ENCODE measurements around the gene MYBPC3.

The MYBPC3 gene

DNA sequence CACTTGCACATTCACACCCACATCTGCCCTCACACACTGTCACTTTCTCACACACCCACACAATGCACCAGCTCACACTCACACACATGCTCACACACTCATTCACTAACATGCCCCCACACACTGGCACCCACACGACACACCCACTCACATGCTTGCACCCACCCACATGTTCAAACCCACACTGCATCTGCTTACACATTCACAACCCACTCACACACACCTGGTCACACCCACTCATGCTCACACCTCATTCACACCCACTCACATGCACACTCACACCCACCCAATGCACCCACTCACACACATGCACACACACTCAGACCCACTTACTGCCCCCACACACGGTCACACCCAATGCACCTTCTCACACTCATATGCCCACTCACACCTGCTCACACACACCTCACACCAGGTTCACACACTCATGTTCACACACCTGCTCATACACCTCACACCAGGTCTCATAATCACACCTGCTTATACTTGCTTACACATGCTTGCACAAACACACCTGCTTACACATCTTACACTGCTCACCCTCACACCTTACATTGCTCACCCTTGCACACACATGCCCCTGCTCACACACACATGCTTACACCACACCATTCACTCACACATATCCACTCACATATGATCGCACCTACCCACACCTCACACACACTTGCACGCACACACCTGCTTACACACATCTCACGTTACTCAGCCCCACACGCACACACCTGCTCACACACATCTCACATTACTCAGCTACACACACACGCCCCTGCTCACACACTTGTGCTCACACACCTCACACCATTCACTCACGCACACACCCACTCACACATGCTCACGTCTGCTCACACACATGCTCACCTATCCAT, 3.9 kb upstream of the MYBPC3 start:
- DNase-seq: no peak

DNA sequence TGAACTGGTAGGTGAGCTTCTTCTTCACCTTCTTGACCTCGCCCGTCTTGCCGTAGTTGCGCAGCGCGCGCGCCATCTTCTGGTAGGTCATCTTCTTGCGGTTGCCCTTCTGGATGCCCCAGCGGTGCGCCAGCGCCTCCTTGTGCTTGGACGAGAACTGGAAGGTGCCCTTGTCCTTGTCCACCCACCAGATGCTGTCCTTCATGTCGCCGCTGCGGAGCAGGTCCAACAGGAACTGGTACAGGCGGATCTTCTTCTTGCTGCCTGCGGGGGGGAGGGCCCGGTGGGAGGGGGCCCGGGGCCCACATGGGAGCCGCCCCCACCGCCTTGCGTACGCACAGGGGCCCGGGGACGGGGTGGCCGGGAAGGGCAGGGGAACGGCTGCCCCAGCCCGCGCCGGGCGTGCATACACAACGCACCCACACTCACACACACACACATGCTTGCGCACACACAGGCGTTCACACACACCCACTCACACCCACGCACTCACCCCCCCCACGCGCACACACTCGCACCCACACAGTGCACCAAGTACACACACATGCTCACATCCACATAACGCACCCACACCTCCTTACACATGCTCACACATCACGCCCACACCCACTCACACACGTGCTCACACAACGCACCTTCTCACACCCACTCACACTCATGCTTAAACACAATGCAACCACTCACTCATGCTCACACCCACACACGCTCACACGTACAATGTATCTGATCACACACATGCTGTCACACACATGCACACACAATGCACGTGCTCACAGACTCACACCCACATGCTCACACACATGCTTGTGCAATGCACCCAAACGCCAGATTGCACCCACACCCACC, 3.0 kb upstream of the MYBPC3 start:
- peak; percentile 79 for DNase-seq

DNA sequence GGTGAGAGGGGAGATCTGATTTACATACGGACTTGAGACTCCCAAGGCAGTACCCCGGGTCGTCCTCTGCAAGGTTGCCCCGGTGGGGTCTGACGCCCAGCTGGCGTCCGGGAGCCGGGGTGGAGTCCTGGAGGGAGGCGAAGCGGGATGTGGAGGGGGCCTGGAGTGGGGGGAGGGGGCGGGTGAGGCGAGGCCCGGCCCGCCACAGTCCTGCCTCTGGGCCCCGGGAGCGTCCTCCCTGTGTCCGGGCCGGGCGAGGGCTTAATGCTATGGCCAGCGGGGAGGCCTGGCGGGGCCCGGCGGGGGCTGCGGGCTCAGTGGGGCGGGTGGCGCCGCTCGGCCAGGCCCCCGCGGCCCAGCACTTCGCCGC, 2.4 kb upstream of the MYBPC3 start:
- no peak for DNase-seq

DNA sequence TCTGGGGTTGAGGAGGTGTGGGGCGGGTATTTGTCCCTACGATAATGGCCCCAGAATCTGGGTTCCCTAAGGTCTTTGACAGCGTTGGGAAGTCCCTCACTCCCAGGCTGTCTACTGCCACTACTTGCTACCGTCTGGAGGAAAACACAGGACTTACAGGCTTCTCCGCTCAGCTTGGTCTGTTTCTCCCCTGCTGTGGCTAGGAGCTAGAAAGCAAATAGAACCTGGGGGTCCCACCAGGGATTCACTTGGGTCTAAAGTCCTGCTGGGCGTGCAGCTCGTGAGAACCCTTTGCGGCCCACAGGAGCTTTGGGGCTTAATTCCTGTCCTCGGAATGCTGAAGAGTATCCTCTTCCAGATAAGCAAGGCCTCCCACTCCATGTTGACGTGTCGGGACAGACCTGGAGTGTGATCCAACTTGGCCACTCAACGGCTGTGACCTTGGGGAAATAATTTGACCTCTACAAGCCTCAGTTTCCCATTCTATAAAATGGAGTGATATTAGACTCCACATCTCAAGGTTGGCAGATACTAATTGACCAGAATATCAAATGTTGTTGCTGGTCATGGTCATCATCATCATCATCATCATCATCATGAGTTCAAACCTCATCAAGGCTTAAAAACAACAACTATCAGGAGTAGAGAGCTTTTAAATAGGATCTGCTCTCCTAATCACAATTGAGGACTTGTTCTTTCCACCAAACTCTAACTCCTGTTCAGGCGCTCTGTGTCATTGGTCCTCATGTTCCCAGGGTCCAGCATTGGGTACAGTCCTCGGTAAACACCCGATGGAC, 1.7 kb upstream of the MYBPC3 start:
- DNase-seq: no peak

DNA sequence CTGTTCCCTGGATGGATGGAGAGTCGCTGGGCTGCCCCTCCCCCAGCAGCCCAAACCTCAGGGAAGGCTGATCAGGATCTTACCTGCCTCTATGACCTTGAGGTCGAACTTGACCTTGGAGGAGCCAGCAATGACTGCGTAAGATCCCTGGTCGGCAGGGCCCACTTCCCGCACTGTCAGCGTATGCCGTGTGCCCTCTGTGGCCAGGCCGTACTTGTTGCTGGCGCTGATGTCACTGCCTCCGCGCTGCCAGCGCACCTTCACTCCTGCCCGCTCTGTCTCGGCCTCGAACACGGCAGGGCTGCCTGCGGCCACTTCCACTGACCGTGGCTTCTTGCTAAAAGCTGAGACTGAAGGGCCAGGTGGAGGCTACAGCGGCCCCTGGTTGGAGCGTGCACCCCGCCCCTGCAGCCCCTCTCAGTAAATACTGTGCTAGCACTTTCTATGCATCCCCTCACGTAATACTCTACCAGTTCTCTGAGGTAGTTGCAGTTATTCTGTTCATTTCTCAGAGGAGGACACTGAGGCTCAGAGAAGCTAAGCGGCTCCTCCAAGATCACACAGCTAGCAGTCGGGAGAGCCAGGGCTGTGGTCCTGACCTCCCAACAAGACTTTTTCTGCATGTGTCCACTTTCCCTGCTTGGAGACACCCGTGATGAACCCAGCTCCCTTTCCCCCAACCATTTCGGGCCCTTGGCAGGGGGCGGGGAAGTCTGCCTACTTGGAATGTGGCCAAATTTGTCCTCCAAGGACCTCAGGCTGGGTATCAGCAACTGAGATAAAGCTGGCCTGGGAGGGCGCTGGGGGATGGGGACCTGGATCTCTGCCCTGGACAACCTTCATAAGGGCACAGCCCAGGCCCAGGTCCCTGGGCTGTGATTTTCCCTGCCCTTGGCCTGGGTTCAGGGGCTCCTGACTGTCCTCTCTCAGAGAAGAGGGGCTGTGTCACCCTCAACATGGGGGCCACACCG, 1.1 kb downstream of the MYBPC3 start:
- no peak for DNase-seq

DNA sequence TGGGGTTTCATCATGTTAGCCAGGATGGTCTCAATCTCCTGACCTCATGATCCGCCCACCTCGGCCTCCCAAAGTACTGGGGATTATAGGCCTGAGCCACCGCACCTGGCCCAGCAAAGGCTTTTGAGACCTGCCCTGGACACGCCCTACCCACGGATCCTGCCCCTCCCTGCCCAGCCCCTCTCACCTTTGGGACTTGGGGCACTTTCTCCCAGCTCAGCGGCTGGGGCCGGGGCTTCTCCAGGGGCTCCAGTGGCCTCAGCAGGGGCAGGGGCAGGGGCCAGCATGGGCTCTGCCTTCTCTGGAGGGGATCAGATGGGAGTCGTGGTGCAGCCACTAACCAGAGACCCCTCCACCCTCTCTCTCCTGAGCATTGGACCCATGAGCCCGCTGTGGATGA, 2.2 kb downstream of the MYBPC3 start:
- DNase-seq: no peak

DNA sequence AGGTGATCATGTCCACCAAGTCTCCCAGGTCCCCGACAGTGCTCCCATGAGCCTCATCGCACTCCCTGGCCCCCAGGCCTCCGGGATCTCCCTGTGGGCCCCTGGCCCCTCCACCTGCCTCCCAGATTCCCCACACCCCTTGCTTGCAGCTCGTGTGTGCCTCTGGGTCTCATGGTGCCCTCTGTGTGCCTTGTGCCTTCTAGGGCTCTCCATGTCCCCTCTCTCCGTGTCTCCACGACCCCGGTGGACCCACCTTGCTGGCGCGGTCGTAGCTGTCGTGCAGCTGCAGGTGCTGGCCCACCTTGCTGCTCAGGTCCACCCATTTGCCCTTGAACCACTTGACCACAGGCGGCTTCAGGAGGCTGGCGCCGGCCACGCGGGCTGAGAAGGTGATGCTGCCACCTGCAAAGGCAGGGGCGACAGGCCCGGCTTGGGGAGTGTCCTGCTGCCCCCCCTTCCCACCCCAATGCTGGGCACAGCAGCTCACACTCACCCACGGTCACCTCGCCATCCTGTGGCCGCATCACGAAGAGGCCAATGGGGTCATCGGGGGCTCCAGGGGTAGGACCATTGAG, 2.9 kb downstream of the MYBPC3 start:
- no peak for DNase-seq

DNA sequence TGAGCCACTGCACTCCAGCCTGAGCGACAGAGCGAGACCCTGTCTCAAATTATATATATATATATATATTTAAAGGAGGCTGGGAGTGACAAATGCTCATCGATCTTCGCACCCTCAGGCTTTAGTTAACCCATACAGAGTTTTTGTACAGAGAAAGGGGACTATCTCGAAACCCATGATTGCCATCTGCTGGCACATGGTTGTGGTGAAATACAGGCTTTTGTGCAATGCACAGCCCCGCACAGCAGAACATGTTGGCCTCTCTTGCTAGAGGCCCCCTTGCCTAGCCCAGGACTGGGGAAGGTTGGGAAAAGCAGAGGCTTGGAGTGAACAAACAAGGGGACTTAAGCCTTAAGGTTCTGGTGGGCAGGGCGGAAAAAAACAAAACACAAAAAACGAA, 3.6 kb downstream of the MYBPC3 start:
- no peak for DNase-seq

DNA sequence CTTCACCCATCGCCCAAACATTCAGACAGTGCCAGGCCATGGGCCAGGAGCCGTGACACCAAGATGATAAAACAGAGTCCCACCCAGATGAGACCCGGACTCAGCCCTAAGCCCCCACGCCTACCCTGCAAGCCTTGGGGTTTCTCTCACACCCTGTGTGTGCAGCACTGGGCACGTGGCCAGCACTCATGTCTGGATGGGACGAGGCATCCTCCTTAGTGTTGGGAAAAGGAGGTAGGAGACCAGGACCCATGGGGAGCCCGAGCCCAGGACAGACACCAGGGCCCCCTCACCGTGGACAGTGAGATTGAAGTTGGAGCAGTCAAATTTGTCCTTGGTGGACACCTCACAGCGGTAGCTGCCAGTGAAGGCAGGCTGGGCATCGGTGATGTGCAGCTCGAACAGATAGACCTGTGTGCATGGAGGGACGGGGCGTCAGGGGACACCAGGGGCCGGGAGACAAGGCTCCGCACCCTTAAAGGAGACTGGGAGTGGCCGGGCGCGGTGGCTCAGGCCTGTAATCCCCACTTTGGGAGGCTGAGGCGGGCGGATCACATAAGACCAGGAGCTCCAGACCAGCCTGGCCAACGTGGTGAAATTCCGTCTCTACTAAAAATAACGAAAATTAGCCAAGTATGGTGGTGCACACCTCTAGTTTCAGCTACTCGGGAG, 4.2 kb downstream of the MYBPC3 start:
- DNase-seq: no peak

DNA sequence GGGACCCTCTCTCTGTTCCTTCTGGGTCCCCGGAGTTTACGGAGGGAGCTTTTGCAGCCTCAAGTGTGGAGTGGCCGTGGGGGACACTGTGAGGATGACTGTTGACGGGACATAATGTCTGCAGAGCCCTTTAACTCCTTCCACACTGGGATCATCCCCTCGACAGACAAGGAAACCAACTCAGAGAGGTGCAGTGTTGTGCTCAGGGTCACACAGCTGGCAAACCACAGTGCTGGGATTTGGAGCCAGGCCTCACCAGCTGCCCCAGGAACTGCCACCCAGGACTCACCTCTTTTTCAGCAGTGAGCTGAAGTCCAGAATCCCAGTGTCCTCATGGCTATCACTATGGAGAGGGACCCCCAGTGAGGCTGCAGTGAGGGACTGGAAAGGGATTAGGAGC, 5.4 kb downstream of the MYBPC3 start:
- no peak for DNase-seq

DNA sequence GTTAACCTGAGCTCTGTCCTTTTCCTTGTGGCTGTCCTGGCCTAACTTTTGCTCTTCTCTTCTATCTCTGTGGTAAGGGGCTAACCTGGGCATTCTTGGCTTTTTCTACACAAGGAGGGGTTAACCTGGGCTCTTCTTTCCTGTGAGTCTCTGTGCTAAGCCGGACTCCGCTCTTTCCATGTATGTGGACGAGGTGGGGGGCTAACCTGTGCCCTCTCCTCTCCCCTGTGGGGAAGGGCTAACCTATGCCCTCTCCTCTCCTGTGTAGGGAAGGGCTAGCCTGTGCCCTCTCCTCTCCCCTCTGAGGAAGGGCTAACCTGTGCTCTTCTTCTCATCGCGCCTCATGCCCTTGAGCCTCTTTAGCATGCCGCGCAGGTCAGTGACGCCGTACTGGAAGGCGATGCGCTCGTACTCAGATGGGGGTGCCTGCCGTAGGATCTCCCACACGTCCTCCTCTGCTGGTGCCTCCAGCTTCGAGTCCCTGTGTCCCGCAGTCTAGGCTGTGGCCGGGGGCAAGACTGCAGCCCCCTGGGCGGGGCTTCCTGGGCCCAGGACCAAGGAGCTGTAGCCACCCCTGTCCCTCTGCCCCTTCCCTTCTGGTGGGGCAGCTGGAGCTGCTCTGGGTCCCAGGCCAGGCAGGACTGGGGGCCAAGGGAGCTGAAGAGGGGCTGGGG, 6.5 kb downstream of the MYBPC3 start:
- DNase-seq: no peak

DNA sequence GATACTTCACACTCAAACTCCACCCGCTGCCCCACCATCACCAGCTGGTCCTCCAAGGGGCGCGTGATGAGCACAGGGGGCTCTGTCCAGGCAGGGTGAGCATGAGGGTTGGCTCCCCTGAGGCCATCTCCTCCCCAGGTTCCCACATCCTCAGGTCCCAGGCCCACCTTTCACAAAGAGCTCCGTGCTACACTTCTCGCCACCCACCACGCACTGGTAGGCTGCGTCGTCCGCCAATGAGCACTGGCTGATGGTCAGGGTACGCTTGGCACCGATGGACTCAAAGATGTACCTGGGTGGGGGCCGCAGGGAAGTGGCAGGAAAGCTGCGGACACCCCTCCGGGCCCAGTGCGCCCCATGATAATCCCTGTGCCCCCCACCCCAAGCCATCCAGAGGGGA, 9.6 kb downstream of the MYBPC3 start:
- no peak for DNase-seq

DNA sequence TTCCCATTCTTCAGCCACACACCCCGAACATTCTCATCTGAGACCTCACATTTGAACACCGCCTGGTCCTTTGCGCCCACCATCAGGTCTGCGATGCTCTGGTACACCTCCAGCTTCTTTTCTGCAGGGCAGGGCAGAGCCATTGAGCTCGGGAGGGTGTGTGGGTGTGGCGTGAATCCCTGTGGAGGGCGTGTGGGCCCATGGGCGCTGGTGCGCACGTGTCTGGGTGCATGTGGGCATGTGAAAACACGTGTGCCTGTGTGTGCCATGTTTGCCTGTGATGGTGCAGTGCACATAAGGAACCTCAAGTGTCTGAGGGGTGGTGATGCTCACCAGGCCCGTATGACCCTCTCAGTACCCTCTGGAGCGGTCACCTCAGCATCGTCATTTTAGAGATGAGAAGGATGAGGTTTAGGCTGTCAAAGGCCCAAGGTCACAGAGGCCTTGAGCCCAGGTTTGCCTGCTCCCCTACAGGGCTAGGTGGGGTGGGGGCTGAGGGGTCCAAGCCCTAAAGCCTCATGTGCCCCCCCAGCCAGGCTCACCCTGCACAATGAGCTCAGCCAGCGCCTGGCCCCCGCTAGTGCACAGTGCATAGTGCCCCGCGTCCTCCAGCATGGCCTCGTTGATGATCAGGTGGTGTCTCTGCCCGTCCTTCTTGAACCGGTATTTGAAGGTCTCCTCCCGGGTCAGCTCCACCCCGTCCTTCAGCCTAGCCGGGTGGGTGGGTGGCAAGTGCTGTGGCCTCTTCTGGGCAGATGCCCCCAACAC, 10.3 kb downstream of the MYBPC3 start:
- no peak for DNase-seq

DNA sequence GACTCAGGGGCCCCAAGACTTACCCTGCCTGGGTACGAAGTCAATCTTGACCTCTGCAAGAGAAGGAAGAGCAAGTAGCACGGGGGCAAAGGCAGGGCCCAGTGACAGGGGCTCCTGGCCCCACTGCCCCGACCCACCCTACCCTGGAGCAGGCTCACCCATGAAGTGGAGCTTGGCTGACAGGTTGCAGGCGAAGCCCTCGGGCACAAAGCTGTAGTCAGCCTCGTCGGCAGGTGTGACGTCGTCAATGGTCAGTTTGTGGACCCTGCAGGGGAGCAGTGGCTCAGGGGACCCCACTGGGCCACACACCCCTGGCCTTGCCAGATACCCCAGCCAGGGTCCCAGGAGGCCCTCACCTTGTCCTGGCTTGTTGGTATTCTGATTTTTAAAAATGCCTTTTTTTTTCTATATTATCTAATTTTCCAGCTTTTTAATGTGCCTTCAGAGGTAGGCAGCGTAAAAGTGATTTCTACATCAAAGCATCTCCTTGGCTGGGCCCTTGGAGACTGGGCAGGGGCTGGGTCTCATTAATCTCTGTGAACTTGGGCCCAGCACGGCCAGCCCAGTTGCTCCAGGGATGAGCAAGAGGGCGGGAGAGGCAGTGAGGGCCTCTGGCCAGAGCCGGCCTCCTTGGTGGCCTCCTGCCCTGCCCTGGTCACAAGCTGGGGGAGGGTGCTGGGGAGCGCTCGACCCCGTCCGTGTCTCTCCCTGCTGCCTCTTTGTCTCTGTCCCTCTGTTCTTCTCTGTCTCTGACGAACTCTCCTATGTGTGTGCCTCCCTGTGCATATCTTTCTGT, 11.3 kb downstream of the MYBPC3 start:
- DNase-seq: no peak

DNA sequence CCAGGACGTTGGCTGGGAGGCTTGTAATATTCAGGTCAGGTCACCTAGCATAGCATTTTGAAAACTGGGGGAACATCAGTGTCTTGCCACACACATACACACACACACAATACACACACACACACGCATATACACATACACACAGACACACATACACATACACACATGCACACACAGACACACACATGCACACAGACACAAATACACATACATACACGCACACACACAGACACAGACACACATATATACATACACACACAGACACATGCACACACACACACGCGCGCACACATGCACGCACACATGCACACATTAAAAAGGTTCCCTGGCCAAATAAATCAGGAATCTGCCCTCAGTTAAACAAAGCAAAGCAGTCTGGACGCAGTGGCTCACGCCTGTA, 12.5 kb downstream of the MYBPC3 start:
- DNase-seq: no peak

DNA sequence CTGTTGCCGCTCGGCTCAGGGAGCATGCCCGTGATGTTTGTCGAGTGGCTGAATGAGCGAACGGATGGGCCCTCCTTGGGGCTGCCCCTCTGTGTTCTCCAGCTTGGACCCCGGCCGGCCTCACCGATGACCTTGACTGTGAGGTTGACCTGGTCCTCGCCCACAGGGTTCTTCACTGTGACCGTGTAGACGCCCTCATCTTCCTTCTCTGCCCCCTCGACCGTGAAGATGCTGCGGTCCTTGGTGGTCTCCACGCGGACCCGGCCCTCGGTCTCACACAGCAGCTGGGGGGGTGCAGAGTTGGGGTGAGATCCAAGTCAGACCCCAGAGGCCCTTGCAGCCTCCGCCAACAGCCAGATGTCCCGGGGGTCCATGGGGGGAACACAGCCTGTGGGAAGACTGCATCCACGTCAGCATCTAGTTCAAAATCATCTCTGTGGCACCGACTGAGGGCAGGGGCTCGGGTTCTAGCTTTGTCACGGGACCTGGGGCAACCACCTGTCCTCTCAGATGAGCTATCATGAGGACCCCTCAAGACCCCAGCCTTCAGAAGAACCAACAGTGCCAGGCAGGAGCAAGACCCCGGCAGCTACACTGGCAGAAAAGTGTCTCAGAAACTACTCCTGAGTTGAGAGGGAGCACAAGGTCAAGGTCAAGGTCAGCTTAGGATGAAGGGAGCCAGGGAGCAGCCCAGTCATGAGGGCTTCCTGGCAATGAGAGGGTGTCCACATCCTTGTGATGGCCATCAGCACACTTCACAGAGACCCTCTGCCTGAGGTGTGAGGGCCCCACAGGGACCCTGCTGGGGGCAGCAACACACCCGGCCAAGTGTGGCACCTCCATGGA, 13.9 kb downstream of the MYBPC3 start:
- DNase-seq: no peak

DNA sequence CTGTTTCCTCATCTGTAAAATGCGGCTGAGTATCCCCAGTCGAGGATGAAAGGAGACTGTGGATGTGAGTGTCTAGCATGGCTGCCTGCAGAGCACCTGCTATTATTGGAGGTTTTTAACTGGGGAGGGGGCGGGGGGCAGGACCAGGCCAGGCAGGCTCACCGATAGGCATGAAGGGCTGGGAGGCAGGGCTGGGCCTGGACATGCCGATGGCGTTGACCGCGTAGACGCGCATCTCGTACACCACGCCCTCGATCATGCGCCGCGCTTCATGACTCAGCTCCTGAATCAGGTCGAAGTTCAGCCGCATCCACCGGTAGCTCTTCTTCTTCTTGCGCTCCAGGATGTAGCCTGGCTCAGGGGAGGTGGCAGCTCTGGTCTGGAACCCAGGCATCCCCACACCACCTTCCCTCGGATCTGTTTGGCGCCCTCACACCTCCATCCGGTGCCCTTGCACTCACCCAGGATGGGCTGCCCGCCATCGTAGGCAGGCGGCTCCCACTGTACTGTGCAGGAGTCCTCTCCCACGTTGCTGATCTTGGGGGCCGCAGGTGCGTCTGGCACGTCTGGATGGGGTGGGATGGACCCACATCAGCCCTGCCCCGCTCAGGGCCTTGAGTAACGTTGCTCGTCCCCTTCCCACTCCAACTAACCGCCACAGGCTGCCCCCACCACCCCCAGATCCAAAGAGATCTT, 15.1 kb downstream of the MYBPC3 start:
- no peak for DNase-seq

Data from NCI-H748 treated with DMSO at 0.1 percent for 48 hours (cell line).